Smooth muscle cell (in vitro differentiated cells): Measurements from ENCODE around the gene DSP. TPM values are rescaled to one million over a fixed set of nuclear protein-coding genes. Genes with fewer than 3 reads are reported as not detected.

Experiments
- DNase-seq: peaks from one replicate; lab custom pipeline; 2025; ENCODE audit not compliant: unreplicated experiment; lab: John Stamatoyannopoulos, UW
- H2AFZ ChIP-seq: fragments of 200-600 bp; sonication (generic); 2 replicates; pipeline ENCODE4 v1.6.0; 2016; ENCODE audit warnings: antibody characterized with exemption, low read depth, mild to moderate bottlenecking
- H3F3A ChIP-seq: fragments of 200-600 bp; sonication (generic); 2 replicates; pipeline ENCODE4 v1.6.0; 2017; ENCODE audit warnings: antibody characterized with exemption, low read depth
- H3K27ac ChIP-seq: fragments of 200-600 bp; sonication (generic); 2 replicates; pipeline ENCODE4 v1.5.1; 2016; ENCODE audit warnings: low read depth, mild to moderate bottlenecking
- H3K27me3 ChIP-seq: fragments of 200-600 bp; sonication (generic); 2 replicates; pipeline ENCODE4 v1.6.1; 2016; ENCODE audit warnings: low read depth, mild to moderate bottlenecking
- H3K36me3 ChIP-seq: fragments of 200-600 bp; sonication (generic); 2 replicates; pipeline ENCODE4 v1.5.1; 2016; ENCODE audit warnings: low read depth
- H3K4me1 ChIP-seq: fragments of 200-600 bp; sonication (generic); 2 replicates; pipeline ENCODE4 v1.5.1; 2016; ENCODE audit warnings: low read depth
- H3K4me2 ChIP-seq: fragments of 200-600 bp; sonication (generic); 2 replicates; pipeline ENCODE4 v1.6.0; 2016; ENCODE audit warnings: mild to moderate bottlenecking
- H3K4me3 ChIP-seq: fragments of 200-600 bp; sonication (generic); 2 replicates; pipeline ENCODE4 v1.5.1; 2016; ENCODE audit warnings: mild to moderate bottlenecking
- H3K79me2 ChIP-seq: fragments of 200-600 bp; sonication (generic); 2 replicates; pipeline ENCODE4 v1.6.0; 2016; ENCODE audit warnings: low read depth, mild to moderate bottlenecking
- H3K9ac ChIP-seq: fragments of 200-600 bp; sonication (generic); 2 replicates; pipeline ENCODE4 v1.6.0; 2016; ENCODE audit warnings: low read depth
- H3K9me3 ChIP-seq: fragments of 200-600 bp; sonication (generic); replicated peaks from 2 replicates; pipeline ENCODE4 v1.5.1; 2016; ENCODE audit warnings: low read depth
- H4K20me1 ChIP-seq: fragments of 200-600 bp; sonication (generic); 2 replicates; pipeline ENCODE4 v1.6.0; 2016; ENCODE audit warnings: low read depth
- CTCF ChIP-seq: fragments of 200-600 bp; sonication (generic); IDR thresholded peaks from 2 replicates; pipeline ENCODE4 v1.5.1; 2017; ENCODE audit warnings: borderline replicate concordance, mild to moderate bottlenecking, antibody characterized with exemption; ENCODE audit not compliant: insufficient read depth, poor library complexity, severe bottlenecking
- WGBS: methylation state at CpG from one replicate; pipeline ENCODE4 v1.1.7; 2016; ENCODE audit warnings: low lambda C conversion rate; 5-methylcytosine and 5-hydroxymethylcytosine counted together
- polyA plus RNA-seq: library from polyadenylated mRNA; unstranded; fragments of >200 nt; fragmentation: Nextera tagmentation; extraction: Ambion mirVana; gene quantifications from 2 replicates; pipeline ENCODE4 v1.2.1, GENCODE V29; 2016
- total RNA-seq: library from RNA; depleted of rRNA; stranded (reverse); fragments of >200 nt; gene quantifications from 2 replicates; pipeline ENCODE4 v1.2.3, GENCODE V29; 2014

DSP gene
- total and polyA plus RNA-seq, 2 experiments from 2014 or later, result 64.1 to 347 TPM

- peaks cover 14% of the 10 kb centered on the region for H3F3A ChIP-seq
- H3K4me2 ChIP-seq, result peak overlapping the region; percentile 85
- peaks cover 41% of the 10 kb centered on the region for H3K4me1 ChIP-seq
- no peaks in the 10 kb centered on the region for H3K9me3 ChIP-seq
- H2AFZ ChIP-seq, result no peak overlapping the region
- H3K79me2 ChIP-seq, result peaks cover 97% of the 10 kb centered on the region
- peak overlapping the region; percentile 87 for H3K27ac ChIP-seq
- no peaks in the 10 kb centered on the region for H3K27me3 ChIP-seq
- no peaks in the 10 kb centered on the region for H3K36me3 ChIP-seq
- H4K20me1 ChIP-seq, result peaks cover 97% of the 10 kb centered on the region
- no peak for DNase-seq
- 81% methylated on average over 4 of the region's 4 CpGs for WGBS
- no peak overlapping the region for H3K4me3 ChIP-seq
- TF ChIP-seq CTCF, result no peak
- peak overlapping the region; percentile 23 for H3K9ac ChIP-seq
Observed at GRCh38 chr6:7547315-7547714, 5.8 kb downstream of the DSP start.

- no peak overlapping the region for H3K4me3 ChIP-seq
- no peak overlapping the region for H3K4me2 ChIP-seq
- peaks cover 3% of the 10 kb centered on the region for H3F3A ChIP-seq
- H3K27ac ChIP-seq, result peak overlapping the region; percentile 52
- no peak for DNase-seq
- H3K36me3 ChIP-seq, result no peaks in the 10 kb centered on the region
- no peaks in the 10 kb centered on the region for H3K9me3 ChIP-seq
- no peak overlapping the region for H2AFZ ChIP-seq
- H3K79me2 ChIP-seq, result peaks cover 94% of the 10 kb centered on the region
- peaks cover 95% of the 10 kb centered on the region for H4K20me1 ChIP-seq
- 75% methylated on average over 2 of the region's 2 CpGs for whole genome bisulfite sequencing
- TF ChIP-seq CTCF, result no peak
- H3K27me3 ChIP-seq, result no peaks in the 10 kb centered on the region
- H3K4me1 ChIP-seq, result peaks cover 17% of the 10 kb centered on the region
- H3K9ac ChIP-seq, result no peak overlapping the region
Observed at GRCh38 chr6:7550433-7550801, 8.9 kb downstream of the DSP start.

GRCh38 chr6:7554533-7555275 lies 13.2 kb downstream of the DSP start:
- H3K9me3 ChIP-seq, result no peaks in the 10 kb centered on the region
- H3K27ac ChIP-seq, result peak overlapping the region; percentile 71
- H3F3A ChIP-seq, result peaks cover 3% of the 10 kb centered on the region
- H3K27me3 ChIP-seq, result no peaks in the 10 kb centered on the region
- no peak overlapping the region for H3K4me3 ChIP-seq
- H2AFZ ChIP-seq, result no peak overlapping the region
- no peaks in the 10 kb centered on the region for H3K4me1 ChIP-seq
- no peak for TF ChIP-seq CTCF
- H3K79me2 ChIP-seq, result peaks cover 75% of the 10 kb centered on the region
- no peak overlapping the region for H3K4me2 ChIP-seq
- H3K36me3 ChIP-seq, result peaks cover 18% of the 10 kb centered on the region
- H4K20me1 ChIP-seq, result peaks cover 93% of the 10 kb centered on the region
- no peak overlapping the region for H3K9ac ChIP-seq
- DNase-seq, result no peak
- 77% methylated on average over 6 of the region's 6 CpGs for WGBS

DNA sequence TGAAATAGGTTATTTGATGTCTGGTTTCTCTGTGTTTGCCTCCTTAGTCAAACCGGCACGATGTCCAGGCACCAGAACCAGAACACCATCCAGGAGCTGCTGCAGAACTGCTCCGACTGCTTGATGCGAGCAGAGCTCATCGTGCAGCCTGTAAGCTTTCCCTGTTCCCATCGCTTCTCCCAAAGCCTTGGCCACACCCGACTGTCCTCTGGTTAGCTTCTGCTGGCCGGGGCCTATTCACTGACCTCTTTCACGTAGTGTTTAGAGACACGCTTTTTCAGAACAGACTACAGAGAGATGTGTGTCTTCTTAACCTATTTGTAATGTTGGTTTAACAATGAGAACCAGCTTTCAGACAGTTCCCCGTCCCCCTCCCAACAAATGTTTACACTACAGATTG lies 14.2 kb downstream of the DSP start:
- Histone ChIP-seq H3K27ac (peak overlapping the region; percentile 28), H4K20me1 (peaks cover 94% of the 10 kb centered on the region), H3K9me3 (no peaks in the 10 kb centered on the region), H3K79me2 (peaks cover 69% of the 10 kb centered on the region), H2AFZ (no peak overlapping the region), H3K4me1 (no peaks in the 10 kb centered on the region), H3K4me3 (no peak overlapping the region), H3F3A (peaks cover 3% of the 10 kb centered on the region), H3K4me2 (no peak overlapping the region), H3K36me3 (peaks cover 26% of the 10 kb centered on the region), H3K9ac (no peak overlapping the region), H3K27me3 (no peaks in the 10 kb centered on the region)
- no peak for TF ChIP-seq CTCF
- DNase-seq, result no peak
- 89% methylated on average over 11 of the region's 11 CpGs for WGBS
